ENCODE results near the gene LOXL3.
"Not testable (repeated sequence)": the region's sequence is repeated elsewhere in the genome, so short reads cannot be mapped to it uniquely, and the experiment has no call there.

DNA sequence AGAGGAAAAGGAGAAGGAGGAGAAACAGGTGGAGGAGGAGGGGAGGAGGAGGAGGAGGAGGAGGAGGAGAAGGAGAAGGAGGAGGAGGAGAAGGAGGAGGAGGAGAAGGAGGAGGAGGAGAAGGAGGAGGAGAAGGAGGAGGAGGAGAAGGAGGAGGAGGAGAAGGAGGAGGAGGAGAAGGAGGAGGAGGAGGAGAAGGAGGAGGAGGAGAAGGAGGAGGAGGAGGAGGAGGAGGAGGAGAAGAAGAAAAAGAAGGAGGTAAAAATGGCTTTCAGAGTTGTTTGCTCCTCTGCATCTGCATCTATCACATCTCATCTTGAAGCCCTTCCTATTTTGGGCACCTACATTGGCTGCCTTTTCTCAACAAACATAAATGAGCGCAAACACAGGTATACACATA, 7.3 kb upstream of the LOXL3 start:
- not testable (repeated sequence) for TF ChIP-seq ZNF701 (tag by site-specific recombination; IDR thresholded peaks at IDR 0.05); ZNF324 (tag by site-specific recombination; IDR thresholded peaks at IDR 0.05); ZNF274 (IDR thresholded peaks at IDR 0.05; ENCODE audit: low read length); ZNF274 (tag by site-specific recombination; IDR thresholded peaks at IDR 0.05; ENCODE audit: borderline replicate concordance); ZEB2 (tag by site-specific recombination; IDR thresholded peaks at IDR 0.05); ZBTB7A (tag by site-specific recombination; IDR thresholded peaks at IDR 0.05; ENCODE audit: low read depth); ZIC2 (tag by site-specific recombination; IDR thresholded peaks at IDR 0.05)
- TF ChIP-seq, protein P1, sequence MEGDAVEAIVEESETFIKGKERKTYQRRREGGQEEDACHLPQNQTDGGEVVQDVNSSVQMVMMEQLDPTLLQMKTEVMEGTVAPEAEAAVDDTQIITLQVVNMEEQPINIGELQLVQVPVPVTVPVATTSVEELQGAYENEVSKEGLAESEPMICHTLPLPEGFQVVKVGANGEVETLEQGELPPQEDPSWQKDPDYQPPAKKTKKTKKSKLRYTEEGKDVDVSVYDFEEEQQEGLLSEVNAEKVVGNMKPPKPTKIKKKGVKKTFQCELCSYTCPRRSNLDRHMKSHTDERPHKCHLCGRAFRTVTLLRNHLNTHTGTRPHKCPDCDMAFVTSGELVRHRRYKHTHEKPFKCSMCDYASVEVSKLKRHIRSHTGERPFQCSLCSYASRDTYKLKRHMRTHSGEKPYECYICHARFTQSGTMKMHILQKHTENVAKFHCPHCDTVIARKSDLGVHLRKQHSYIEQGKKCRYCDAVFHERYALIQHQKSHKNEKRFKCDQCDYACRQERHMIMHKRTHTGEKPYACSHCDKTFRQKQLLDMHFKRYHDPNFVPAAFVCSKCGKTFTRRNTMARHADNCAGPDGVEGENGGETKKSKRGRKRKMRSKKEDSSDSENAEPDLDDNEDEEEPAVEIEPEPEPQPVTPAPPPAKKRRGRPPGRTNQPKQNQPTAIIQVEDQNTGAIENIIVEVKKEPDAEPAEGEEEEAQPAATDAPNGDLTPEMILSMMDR (tag by site-specific recombination; IDR thresholded peaks at IDR 0.05): not testable (repeated sequence)
- TF ChIP-seq, protein P2, sequence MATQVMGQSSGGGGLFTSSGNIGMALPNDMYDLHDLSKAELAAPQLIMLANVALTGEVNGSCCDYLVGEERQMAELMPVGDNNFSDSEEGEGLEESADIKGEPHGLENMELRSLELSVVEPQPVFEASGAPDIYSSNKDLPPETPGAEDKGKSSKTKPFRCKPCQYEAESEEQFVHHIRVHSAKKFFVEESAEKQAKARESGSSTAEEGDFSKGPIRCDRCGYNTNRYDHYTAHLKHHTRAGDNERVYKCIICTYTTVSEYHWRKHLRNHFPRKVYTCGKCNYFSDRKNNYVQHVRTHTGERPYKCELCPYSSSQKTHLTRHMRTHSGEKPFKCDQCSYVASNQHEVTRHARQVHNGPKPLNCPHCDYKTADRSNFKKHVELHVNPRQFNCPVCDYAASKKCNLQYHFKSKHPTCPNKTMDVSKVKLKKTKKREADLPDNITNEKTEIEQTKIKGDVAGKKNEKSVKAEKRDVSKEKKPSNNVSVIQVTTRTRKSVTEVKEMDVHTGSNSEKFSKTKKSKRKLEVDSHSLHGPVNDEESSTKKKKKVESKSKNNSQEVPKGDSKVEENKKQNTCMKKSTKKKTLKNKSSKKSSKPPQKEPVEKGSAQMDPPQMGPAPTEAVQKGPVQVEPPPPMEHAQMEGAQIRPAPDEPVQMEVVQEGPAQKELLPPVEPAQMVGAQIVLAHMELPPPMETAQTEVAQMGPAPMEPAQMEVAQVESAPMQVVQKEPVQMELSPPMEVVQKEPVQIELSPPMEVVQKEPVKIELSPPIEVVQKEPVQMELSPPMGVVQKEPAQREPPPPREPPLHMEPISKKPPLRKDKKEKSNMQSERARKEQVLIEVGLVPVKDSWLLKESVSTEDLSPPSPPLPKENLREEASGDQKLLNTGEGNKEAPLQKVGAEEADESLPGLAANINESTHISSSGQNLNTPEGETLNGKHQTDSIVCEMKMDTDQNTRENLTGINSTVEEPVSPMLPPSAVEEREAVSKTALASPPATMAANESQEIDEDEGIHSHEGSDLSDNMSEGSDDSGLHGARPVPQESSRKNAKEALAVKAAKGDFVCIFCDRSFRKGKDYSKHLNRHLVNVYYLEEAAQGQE (tag by site-specific recombination; IDR thresholded peaks at IDR 0.05): not testable (repeated sequence)
- TF ChIP-seq, protein P3, sequence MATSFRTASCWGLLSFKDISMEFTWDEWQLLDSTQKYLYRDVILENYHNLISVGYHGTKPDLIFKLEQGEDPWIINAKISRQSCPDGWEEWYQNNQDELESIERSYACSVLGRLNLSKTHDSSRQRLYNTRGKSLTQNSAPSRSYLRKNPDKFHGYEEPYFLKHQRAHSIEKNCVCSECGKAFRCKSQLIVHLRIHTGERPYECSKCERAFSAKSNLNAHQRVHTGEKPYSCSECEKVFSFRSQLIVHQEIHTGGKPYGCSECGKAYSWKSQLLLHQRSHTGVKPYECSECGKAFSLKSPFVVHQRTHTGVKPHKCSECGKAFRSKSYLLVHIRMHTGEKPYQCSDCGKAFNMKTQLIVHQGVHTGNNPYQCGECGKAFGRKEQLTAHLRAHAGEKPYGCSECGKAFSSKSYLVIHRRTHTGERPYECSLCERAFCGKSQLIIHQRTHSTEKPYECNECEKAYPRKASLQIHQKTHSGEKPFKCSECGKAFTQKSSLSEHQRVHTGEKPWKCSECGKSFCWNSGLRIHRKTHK (tag by site-specific recombination; IDR thresholded peaks at IDR 0.05): not testable (repeated sequence)
- TF ChIP-seq, protein P4, sequence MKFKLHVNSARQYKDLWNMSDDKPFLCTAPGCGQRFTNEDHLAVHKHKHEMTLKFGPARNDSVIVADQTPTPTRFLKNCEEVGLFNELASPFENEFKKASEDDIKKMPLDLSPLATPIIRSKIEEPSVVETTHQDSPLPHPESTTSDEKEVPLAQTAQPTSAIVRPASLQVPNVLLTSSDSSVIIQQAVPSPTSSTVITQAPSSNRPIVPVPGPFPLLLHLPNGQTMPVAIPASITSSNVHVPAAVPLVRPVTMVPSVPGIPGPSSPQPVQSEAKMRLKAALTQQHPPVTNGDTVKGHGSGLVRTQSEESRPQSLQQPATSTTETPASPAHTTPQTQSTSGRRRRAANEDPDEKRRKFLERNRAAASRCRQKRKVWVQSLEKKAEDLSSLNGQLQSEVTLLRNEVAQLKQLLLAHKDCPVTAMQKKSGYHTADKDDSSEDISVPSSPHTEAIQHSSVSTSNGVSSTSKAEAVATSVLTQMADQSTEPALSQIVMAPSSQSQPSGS (tag by site-specific recombination; IDR thresholded peaks at IDR 0.05; ENCODE audit: low read depth): not testable (repeated sequence)
